ENCODE results near the gene OR10R2. TPM values are rescaled to one million over a fixed set of nuclear protein-coding genes. Genes with fewer than 3 reads are reported as not detected.

Gene OR10R2
- total RNA-seq, 3 donors from 2014 or later (not counting 1 experiment from before 2014, with no cell fraction given), result not detected

DNA sequence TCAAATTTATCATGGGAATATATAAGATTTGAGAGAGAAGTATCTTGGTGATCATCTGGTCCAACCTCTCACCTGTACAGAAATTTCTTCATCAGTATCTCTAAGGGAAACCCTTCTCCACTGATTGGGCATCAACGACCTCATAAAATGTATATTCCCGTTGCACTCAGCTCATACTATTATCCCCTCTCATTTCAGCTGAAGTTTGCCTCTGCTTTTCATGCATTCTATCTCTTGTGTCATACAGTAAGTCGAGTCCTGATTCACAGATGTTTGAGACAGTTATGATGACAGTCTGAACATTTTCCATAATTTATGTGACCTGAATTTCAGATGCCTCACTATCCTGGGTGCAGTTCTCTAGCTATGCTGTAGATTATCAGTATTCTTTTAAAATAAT is 21.0 kb downstream of the OR10R2 start:
- Histone ChIP-seq H3K36me3 (ENCODE audit: control insufficient read depth, insufficient read depth, low read length) (no peaks in the 10 kb centered on the region), H3K4me1 (ENCODE audit: control insufficient read depth, insufficient read depth, low read length) (no peaks in the 10 kb centered on the region), H3K27me3 (ENCODE audit: control insufficient read depth, insufficient read depth, low read length) (peaks cover 2% of the 10 kb centered on the region), H3K27ac (ENCODE audit: low read length) (no peak overlapping the region), H3K4me3 (ENCODE audit: low read length) (no peak overlapping the region), H3K9me3 (ENCODE audit: control insufficient read depth, insufficient read depth, low read length) (no peaks in the 10 kb centered on the region)
- no peaks in the 10 kb centered on the region for H3K36me3 Mint-ChIP-seq
- 75% methylated on average over 3 of the region's 3 CpGs for WGBS (ENCODE audit: insufficient coverage)
- peaks cover 21 to 53% of the 10 kb centered on the region in 2 donors for H3K27me3 Mint-ChIP-seq (ENCODE audit: low read depth in 2 of 2)
- intact Hi-C loops (cut with micrococcal nuclease), result no loop called here
- H3K27ac Mint-ChIP-seq, result no peak overlapping the region
- TF ChIP-seq, protein P1, sequence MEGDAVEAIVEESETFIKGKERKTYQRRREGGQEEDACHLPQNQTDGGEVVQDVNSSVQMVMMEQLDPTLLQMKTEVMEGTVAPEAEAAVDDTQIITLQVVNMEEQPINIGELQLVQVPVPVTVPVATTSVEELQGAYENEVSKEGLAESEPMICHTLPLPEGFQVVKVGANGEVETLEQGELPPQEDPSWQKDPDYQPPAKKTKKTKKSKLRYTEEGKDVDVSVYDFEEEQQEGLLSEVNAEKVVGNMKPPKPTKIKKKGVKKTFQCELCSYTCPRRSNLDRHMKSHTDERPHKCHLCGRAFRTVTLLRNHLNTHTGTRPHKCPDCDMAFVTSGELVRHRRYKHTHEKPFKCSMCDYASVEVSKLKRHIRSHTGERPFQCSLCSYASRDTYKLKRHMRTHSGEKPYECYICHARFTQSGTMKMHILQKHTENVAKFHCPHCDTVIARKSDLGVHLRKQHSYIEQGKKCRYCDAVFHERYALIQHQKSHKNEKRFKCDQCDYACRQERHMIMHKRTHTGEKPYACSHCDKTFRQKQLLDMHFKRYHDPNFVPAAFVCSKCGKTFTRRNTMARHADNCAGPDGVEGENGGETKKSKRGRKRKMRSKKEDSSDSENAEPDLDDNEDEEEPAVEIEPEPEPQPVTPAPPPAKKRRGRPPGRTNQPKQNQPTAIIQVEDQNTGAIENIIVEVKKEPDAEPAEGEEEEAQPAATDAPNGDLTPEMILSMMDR (IDR thresholded peaks at IDR 0.05), result no peak
- DNase-seq, result no peak
- no peak for ATAC-seq
- H3K4me1 Mint-ChIP-seq, result no peaks in the 10 kb centered on the region
- no peak overlapping the region for H3K4me3 Mint-ChIP-seq
- H3K9me3 Mint-ChIP-seq, result no peaks in the 10 kb centered on the region

DNA sequence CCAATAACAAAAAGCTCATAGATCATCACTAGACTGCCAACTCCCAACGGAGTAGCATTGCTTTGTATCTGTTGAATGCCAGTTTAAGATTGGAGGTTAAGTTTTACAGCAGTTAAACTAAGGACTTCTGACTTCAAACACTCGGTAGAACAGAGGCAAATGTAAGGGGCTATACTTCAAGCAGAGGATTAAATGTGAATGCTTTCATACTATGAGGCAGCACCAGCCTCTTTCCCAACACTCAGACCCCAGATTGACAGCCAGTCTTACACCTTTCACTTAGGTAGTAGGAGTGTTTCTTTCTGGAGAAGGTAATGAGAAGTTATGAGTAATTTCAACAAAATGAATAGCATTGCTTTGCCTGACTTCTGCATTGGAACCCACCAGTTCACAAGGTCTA is 22.8 kb downstream of the OR10R2 start:
- H3K9me3 ChIP-seq (ENCODE audit: control insufficient read depth, insufficient read depth, low read length), result no peaks in the 10 kb centered on the region
- peaks cover 3% of the 10 kb centered on the region for H3K27me3 ChIP-seq (ENCODE audit: control insufficient read depth, insufficient read depth, low read length)
- H3K4me3 ChIP-seq (ENCODE audit: low read length), result no peak overlapping the region
- H3K9me3 Mint-ChIP-seq, result no peaks in the 10 kb centered on the region
- intact Hi-C loops (cut with micrococcal nuclease), result no loop called here
- no peak overlapping the region for H3K27ac Mint-ChIP-seq
- H3K4me3 Mint-ChIP-seq, result no peak overlapping the region
- no peaks in the 10 kb centered on the region for H3K36me3 ChIP-seq (ENCODE audit: control insufficient read depth, insufficient read depth, low read length)
- no peaks in the 10 kb centered on the region for H3K4me1 Mint-ChIP-seq
- peaks cover 23 to 41% of the 10 kb centered on the region in 2 donors for H3K27me3 Mint-ChIP-seq (ENCODE audit: low read depth in 2 of 2)
- H3K27ac ChIP-seq (ENCODE audit: low read length), result no peak overlapping the region
- H3K36me3 Mint-ChIP-seq, result no peaks in the 10 kb centered on the region
- TF ChIP-seq, protein P1 (IDR thresholded peaks at IDR 0.05), result no peak
- no peaks in the 10 kb centered on the region for H3K4me1 ChIP-seq (ENCODE audit: control insufficient read depth, insufficient read depth, low read length)
- WGBS (ENCODE audit: insufficient coverage), result 70% methylated on average over 2 of the region's 2 CpGs
- DNase-seq, result no peak
- no peak for ATAC-seq

DNA sequence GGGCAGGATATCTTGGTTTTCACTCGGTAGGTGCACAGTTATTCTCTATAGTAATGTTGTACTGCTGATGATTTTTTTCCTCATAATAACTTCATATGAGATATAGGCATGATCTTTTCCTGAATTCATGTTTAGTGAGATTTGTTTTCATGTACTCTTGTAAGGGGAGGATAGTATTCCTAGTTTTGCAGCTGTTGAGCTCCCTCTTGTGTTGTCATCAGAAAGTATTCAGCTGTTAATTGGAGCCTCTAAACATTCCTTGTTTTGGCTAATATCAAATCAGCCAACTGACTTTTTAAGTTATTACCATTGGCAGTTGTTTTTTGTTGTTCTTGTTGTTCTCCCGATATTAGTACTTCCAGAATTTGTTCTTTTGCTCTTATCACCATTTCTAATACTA is 24.4 kb downstream of the OR10R2 start:
- ATAC-seq, result no peak
- no peaks in the 10 kb centered on the region for H3K4me1 Mint-ChIP-seq
- H3K4me3 ChIP-seq (ENCODE audit: low read length), result no peak overlapping the region
- H3K4me1 ChIP-seq (ENCODE audit: control insufficient read depth, insufficient read depth, low read length), result no peaks in the 10 kb centered on the region
- H3K36me3 Mint-ChIP-seq, result no peaks in the 10 kb centered on the region
- no peaks in the 10 kb centered on the region for H3K9me3 ChIP-seq (ENCODE audit: control insufficient read depth, insufficient read depth, low read length)
- no peaks in the 10 kb centered on the region for H3K36me3 ChIP-seq (ENCODE audit: control insufficient read depth, insufficient read depth, low read length)
- no peaks in the 10 kb centered on the region for H3K9me3 Mint-ChIP-seq
- peak in 1 of 2 donors; percentile 6 for DNase-seq
- WGBS (ENCODE audit: insufficient coverage), result no CpG with 5 or more reads among the region's 2 CpGs
- H3K27me3 Mint-ChIP-seq (ENCODE audit: low read depth in 2 of 2), result peaks cover 34 to 47% of the 10 kb centered on the region in 2 donors
- H3K27ac Mint-ChIP-seq, result no peak overlapping the region
- H3K27ac ChIP-seq (ENCODE audit: low read length), result no peak overlapping the region
- no peak overlapping the region for H3K4me3 Mint-ChIP-seq
- H3K27me3 ChIP-seq (ENCODE audit: control insufficient read depth, insufficient read depth, low read length), result peaks cover 3% of the 10 kb centered on the region
- TF ChIP-seq, protein P1 (IDR thresholded peaks at IDR 0.05), result no peak
- intact Hi-C loops (cut with micrococcal nuclease), result no loop called here

DNA sequence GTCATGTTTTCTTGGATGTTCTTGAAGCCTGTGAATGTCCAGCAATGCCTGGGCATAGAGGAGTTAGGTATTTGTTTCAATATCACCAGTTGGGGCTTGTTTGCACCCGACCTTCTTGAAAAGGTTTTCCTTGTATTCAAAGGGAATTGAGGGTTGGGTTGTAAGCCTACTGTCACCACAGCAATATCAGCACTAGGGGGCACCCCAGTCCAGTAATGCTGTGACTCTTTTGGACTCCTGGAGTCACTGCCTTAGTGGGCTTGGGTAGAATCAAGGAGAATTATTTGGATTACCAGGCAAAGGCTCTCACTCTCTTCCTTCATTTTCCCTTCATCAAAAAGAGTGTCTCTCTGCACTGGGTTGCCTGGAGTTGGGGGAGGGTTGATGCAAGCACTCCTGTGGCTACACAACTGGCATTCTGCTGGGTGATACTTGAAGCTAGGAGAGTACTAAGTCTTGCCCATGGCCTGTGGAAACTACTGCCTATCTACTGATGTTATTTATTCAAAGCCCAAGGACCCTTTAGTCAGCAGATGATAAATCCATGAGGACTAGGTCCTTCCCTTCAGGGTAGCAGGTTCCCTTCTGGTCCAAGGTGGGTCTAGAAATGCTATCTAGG is 34.5 kb downstream of the OR10R2 start:
- Histone ChIP-seq H3K27me3 (ENCODE audit: control insufficient read depth, insufficient read depth, low read length) (peaks cover 3% of the 10 kb centered on the region), H3K9me3 (ENCODE audit: control insufficient read depth, insufficient read depth, low read length) (no peaks in the 10 kb centered on the region), H3K4me3 (ENCODE audit: low read length) (no peak overlapping the region), H3K4me1 (ENCODE audit: control insufficient read depth, insufficient read depth, low read length) (no peaks in the 10 kb centered on the region), H3K36me3 (ENCODE audit: control insufficient read depth, insufficient read depth, low read length) (no peaks in the 10 kb centered on the region), H3K27ac (ENCODE audit: low read length) (no peak overlapping the region)
- Mint-ChIP-seq H3K27ac (no peak overlapping the region), H3K36me3 (no peaks in the 10 kb centered on the region), H3K27me3 (ENCODE audit: low read depth in 2 of 2) (peaks cover 28 to 54% of the 10 kb centered on the region in 2 donors), H3K4me3 (no peak overlapping the region), H3K9me3 (no peaks in the 10 kb centered on the region), H3K4me1 (no peaks in the 10 kb centered on the region)
- DNase-seq (peak in 1 of 2 donors; percentile 57), ATAC-seq (peak; percentile 50 to 75 (median 63))
- 43% methylated on average over 1 of the region's 1 CpG for WGBS (ENCODE audit: insufficient coverage)
- TF ChIP-seq, protein P1 (IDR thresholded peaks at IDR 0.05), result peak; percentile 63
- intact Hi-C loops (cut with micrococcal nuclease), result loop anchor here (1.0 kb wide), 2 partner anchors 492 to 566 kb away; no protein-coding TSS in a partner anchor
